Lower leg skin (tissue), 3 donors: ENCODE data around the gene STXBP1.

ENCODE experiments used
- POLR2A ChIP-seq, 2 donors: fragments of 450-650 bp; IDR thresholded peaks; one replicate each; pipeline ENCODE4 v1.6.1; 2016 to 2017; ENCODE audit warnings: antibody characterized with exemption in 2 of 2, mild to moderate bottlenecking in 1 of 2, moderate library complexity in 1 of 2
- TF ChIP-seq, protein P1 (sequence below), 3 donors: fragments of 450-650 bp; IDR thresholded peaks; one replicate each; pipeline ENCODE4 v1.5.1; 2016; ENCODE audit warnings: antibody characterized with exemption in 3 of 3, mild to moderate bottlenecking in 3 of 3, moderate library complexity in 2 of 3

DNA sequence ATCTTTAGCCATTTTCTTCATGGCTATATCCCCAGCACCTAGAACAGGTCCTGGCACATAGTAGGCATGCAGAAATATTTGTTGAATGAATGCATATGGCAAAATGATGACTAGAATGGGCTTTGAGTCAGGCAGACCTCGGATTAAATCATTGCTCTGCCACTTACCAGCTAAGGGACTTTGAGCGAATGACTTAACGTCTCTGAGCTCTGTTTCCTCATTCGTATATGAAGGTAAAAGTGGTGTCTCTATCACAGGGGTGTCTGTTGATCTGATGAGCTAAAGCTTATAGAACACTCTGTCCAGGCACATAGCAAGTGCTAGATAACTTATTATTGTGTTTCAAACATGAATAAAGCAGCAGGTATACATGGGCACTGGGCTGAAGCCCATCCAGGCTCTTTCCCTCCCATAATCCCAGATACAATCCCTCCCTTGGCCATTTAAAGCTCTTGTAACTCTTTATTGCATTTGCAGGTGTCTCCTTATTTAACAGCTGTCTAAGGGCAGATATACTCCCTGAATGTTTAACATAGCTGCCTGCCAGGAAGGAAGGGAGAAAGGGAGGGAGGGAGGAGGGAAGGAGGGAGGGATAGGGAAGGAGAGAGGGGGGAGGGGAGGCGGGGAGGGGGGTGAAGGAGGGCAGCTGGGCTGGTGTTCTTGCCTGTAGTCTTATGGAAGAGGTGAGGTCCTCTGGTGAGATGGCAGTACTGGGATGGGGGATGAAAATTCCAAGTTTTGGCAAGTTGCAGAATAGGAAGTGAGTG lies 23.2 kb upstream of the STXBP1 start:
- TF ChIP-seq, protein P1, sequence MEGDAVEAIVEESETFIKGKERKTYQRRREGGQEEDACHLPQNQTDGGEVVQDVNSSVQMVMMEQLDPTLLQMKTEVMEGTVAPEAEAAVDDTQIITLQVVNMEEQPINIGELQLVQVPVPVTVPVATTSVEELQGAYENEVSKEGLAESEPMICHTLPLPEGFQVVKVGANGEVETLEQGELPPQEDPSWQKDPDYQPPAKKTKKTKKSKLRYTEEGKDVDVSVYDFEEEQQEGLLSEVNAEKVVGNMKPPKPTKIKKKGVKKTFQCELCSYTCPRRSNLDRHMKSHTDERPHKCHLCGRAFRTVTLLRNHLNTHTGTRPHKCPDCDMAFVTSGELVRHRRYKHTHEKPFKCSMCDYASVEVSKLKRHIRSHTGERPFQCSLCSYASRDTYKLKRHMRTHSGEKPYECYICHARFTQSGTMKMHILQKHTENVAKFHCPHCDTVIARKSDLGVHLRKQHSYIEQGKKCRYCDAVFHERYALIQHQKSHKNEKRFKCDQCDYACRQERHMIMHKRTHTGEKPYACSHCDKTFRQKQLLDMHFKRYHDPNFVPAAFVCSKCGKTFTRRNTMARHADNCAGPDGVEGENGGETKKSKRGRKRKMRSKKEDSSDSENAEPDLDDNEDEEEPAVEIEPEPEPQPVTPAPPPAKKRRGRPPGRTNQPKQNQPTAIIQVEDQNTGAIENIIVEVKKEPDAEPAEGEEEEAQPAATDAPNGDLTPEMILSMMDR (IDR thresholded peaks at IDR 0.05), result no peak
- no peak for TF ChIP-seq POLR2A (IDR thresholded peaks at IDR 0.05)
